ENCODE measurements around the gene APOBEC2. TPM values are rescaled to one million over a fixed set of nuclear protein-coding genes. Genes with fewer than 3 reads are reported as not detected.

The APOBEC2 gene
- total and polyA plus RNA-seq, 2 of the 13 experiments (the other 11 are each of a cell fraction or from before 2014, with no cell fraction given), result 0.09 TPM; not detected in 1

DNA sequence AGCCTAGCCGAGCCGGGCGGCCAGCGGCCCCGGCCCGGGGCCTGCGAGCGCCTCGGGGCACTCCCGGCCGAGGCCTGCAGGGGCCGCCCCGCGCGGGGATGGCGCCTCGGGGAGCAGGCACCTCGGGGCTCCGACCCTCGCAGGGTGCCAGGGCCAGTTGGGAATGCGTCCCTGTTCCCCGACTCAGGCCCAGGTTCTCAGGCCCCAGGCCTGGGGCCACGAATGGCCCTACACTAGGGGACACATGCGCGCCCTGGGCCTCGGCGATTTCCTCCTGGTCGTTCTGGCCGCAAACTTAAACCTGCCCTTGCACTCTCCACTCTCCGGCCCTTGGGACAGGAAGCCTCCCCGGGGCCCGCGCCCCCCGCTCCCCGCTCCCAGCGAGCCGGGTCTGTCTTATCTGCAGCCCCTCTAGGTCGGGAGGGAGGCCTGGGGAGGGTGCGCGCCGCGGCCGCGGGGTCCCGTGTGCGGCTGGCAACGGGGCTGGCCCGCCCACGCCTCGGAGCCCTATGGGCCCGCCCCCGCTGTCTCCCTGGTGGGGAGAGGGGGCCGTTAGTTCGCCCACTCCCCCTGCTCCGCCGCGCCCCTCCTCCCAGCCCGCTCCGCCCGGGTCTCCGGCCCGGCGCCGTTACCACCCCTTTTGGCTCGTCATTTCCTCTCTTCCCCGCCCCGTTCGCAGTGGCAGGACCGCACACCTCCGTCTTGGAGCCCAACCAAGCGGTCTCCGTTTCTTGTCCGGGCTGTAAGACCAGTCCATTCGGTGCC lies 20.4 kb downstream of the APOBEC2 start (continued):
- no peak for TF ChIP-seq PCBP1 (IDR thresholded peaks at IDR 0.05; ENCODE audit: borderline replicate concordance, low read depth, low read length)
- no peak for TF ChIP-seq ZNF589 (CRISPR knock-in tag; conservative IDR thresholded peaks at IDR 0.05)
- TF ChIP-seq NFIC (IDR thresholded peaks at IDR 0.05; ENCODE audit: low read length), result no peak
- peak; percentile 56; the same call in 1 of the 2 replicates for TF ChIP-seq SRY (CRISPR knock-in tag; IDR thresholded peaks at IDR 0.05)
- TF ChIP-seq, protein P1, sequence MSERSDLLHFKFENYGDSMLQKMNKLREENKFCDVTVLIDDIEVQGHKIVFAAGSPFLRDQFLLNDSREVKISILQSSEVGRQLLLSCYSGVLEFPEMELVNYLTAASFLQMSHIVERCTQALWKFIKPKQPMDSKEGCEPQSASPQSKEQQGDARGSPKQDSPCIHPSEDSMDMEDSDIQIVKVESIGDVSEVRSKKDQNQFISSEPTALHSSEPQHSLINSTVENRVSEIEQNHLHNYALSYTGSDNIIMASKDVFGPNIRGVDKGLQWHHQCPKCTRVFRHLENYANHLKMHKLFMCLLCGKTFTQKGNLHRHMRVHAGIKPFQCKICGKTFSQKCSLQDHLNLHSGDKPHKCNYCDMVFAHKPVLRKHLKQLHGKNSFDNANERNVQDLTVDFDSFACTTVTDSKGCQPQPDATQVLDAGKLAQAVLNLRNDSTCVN (CRISPR knock-in tag; IDR thresholded peaks at IDR 0.05; ENCODE audit: borderline replicate concordance), result peak; percentile 46; the same call in 1 of the 2 replicates
- TF ChIP-seq, protein P2, sequence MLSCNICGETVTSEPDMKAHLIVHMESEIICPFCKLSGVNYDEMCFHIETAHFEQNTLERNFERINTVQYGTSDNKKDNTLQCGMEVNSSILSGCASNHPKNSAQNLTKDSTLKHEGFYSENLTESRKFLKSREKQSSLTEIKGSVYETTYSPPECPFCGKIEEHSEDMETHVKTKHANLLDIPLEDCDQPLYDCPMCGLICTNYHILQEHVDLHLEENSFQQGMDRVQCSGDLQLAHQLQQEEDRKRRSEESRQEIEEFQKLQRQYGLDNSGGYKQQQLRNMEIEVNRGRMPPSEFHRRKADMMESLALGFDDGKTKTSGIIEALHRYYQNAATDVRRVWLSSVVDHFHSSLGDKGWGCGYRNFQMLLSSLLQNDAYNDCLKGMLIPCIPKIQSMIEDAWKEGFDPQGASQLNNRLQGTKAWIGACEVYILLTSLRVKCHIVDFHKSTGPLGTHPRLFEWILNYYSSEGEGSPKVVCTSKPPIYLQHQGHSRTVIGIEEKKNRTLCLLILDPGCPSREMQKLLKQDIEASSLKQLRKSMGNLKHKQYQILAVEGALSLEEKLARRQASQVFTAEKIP (CRISPR knock-in tag; IDR thresholded peaks at IDR 0.05; ENCODE audit: borderline replicate concordance), result no peak
- TF ChIP-seq MAFF (IDR thresholded peaks at IDR 0.05; ENCODE audit: low read depth, low read length), result no peak
- TF ChIP-seq, protein P3, sequence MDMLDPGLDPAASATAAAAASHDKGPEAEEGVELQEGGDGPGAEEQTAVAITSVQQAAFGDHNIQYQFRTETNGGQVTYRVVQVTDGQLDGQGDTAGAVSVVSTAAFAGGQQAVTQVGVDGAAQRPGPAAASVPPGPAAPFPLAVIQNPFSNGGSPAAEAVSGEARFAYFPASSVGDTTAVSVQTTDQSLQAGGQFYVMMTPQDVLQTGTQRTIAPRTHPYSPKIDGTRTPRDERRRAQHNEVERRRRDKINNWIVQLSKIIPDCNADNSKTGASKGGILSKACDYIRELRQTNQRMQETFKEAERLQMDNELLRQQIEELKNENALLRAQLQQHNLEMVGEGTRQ (IDR thresholded peaks at IDR 0.05; ENCODE audit: low read depth, low read length), result no peak
- TF ChIP-seq, protein P3 (CRISPR knock-in tag; IDR thresholded peaks at IDR 0.05; ENCODE audit: borderline replicate concordance), result no peak
- TF ChIP-seq KLF15 (CRISPR knock-in tag; IDR thresholded peaks at IDR 0.05; ENCODE audit: borderline replicate concordance), result no peak; the same call in 1 of the 2 replicates
- peak; percentile 28; the same call in 1 of the 2 replicates for TF ChIP-seq BHLHE40 (IDR thresholded peaks at IDR 0.05; ENCODE audit: low read length)
- no peak; the same call in 1 of the 2 replicates for TF ChIP-seq FOXC1 (CRISPR knock-in tag; IDR thresholded peaks at IDR 0.05; ENCODE audit: borderline replicate concordance)
- no peak for TF ChIP-seq ZNF547 (CRISPR knock-in tag; IDR thresholded peaks at IDR 0.05)
- TF ChIP-seq ZNF792 (CRISPR knock-in tag; IDR thresholded peaks at IDR 0.05), result no peak
- TF ChIP-seq SNAI1 (CRISPR knock-in tag; IDR thresholded peaks at IDR 0.05; ENCODE audit: borderline replicate concordance), result no peak
- TF ChIP-seq, protein P4, sequence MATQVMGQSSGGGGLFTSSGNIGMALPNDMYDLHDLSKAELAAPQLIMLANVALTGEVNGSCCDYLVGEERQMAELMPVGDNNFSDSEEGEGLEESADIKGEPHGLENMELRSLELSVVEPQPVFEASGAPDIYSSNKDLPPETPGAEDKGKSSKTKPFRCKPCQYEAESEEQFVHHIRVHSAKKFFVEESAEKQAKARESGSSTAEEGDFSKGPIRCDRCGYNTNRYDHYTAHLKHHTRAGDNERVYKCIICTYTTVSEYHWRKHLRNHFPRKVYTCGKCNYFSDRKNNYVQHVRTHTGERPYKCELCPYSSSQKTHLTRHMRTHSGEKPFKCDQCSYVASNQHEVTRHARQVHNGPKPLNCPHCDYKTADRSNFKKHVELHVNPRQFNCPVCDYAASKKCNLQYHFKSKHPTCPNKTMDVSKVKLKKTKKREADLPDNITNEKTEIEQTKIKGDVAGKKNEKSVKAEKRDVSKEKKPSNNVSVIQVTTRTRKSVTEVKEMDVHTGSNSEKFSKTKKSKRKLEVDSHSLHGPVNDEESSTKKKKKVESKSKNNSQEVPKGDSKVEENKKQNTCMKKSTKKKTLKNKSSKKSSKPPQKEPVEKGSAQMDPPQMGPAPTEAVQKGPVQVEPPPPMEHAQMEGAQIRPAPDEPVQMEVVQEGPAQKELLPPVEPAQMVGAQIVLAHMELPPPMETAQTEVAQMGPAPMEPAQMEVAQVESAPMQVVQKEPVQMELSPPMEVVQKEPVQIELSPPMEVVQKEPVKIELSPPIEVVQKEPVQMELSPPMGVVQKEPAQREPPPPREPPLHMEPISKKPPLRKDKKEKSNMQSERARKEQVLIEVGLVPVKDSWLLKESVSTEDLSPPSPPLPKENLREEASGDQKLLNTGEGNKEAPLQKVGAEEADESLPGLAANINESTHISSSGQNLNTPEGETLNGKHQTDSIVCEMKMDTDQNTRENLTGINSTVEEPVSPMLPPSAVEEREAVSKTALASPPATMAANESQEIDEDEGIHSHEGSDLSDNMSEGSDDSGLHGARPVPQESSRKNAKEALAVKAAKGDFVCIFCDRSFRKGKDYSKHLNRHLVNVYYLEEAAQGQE (IDR thresholded peaks at IDR 0.05; ENCODE audit: borderline replicate concordance in 1 of 2, low read depth in 1 of 2, low read length in 2 of 2), result no peak
- no peak for TF ChIP-seq SRSF9 (IDR thresholded peaks at IDR 0.05; ENCODE audit: borderline replicate concordance, insufficient read depth, low read depth, low read length, poor library complexity, severe bottlenecking)
- TF ChIP-seq, protein P5, sequence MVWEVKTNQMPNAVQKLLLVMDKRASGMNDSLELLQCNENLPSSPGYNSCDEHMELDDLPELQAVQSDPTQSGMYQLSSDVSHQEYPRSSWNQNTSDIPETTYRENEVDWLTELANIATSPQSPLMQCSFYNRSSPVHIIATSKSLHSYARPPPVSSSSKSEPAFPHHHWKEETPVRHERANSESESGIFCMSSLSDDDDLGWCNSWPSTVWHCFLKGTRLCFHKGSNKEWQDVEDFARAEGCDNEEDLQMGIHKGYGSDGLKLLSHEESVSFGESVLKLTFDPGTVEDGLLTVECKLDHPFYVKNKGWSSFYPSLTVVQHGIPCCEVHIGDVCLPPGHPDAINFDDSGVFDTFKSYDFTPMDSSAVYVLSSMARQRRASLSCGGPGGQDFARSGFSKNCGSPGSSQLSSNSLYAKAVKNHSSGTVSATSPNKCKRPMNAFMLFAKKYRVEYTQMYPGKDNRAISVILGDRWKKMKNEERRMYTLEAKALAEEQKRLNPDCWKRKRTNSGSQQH (CRISPR knock-in tag; IDR thresholded peaks at IDR 0.05; ENCODE audit: low read depth), result peak; percentile 9
